ENCODE data around the gene GADD45B.
"Not testable (repeated sequence)": the region's sequence is repeated elsewhere in the genome, so short reads cannot be mapped to it uniquely, and the experiment has no call there.

GADD45B gene

DNA sequence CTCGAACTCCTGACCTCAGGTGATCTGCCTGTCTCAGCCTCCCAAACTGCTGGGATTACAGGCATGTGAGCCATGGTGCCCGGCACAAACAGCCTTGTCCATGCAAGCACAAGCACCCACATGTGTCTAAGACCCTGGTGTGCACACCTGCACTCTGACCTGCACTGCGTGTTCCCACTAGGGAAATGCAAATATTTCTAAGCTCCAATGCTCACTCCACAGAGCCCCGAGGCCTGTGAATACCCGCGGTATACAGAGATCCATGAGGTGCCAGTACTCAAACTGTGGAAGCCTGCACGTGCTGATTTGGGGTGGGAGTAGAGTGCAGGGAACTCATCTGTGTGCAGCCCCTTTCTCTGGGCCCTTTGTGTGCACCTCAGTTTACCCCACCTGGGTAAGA is 14.7 kb downstream of the GADD45B start:
- DNase-seq = no peak

DNA sequence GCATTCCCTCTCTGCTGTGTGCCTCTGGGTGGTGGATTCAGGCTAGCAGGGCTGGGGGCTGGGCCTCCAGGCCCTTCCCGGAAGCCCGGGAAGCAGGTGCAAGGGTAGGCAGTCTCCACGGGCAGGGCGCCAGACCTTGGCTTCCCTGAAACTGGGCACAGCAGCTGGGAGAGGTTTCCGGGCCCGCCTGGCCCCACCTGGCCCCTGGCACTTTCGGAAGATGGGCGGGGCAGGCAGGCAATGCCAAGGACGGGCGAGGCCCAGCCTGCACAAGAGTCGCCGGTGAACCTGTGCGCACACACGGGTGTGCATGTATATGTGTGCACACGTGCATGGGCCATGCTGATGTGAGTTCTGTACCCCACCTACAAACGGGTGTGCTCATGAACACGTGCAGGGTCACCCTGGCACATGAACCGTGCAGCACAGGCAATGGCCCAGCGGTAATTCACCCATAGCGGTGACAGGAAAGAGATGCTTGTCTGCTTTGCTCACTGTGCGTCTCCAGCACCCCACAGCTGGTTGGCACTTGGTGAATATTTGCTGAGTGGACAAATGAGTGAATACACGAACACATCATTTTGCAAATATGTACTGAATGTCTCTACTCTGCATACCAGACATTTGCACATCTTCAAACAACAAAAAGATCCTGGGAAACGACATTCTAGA is 15.3 kb downstream of the GADD45B start:
- peak; percentile 42 for DNase-seq

- DNase-seq = no peak
These were observed 16.9 kb downstream of the GADD45B start for GRCh38 chr19:2492870-2493269.

DNA sequence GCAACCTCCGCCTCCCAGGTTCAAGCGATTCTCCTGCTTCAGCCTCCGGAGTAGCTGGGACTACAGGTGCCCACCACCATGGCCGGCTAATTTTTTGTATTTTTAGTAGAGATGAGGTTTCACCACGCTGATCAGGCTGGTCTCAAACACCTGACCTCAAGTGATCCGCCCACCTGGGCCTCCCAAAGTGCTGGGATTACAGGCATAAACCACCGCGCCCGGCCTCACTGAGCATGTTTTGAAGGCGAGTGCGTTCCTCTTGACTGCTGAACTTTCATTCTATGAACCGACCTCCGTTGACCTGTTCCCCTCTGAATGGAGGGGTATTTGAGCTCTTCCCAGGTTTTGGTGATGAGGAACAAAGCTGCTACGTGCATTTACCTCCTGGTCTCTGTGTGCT is 17.5 kb downstream of the GADD45B start:
- not testable (repeated sequence) for DNase-seq

DNA sequence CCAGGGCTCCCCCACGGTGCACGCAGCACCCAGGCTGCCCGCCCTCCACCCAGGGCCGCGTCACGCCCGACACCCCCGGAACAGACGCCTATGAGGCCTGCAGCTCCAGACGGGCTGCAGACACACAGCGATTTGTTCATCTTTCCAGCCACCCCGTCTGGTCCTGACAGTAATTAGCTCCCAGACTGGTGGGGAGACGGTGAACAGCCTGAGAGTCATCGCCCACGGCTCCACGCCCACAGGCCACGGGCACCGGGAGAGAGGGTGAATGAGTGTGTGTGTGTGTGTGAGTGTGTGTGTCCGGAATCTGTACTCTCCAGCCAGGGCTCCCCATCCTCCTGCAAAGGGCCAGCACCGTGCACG is 18.1 kb downstream of the GADD45B start:
- no peak for DNase-seq

DNA sequence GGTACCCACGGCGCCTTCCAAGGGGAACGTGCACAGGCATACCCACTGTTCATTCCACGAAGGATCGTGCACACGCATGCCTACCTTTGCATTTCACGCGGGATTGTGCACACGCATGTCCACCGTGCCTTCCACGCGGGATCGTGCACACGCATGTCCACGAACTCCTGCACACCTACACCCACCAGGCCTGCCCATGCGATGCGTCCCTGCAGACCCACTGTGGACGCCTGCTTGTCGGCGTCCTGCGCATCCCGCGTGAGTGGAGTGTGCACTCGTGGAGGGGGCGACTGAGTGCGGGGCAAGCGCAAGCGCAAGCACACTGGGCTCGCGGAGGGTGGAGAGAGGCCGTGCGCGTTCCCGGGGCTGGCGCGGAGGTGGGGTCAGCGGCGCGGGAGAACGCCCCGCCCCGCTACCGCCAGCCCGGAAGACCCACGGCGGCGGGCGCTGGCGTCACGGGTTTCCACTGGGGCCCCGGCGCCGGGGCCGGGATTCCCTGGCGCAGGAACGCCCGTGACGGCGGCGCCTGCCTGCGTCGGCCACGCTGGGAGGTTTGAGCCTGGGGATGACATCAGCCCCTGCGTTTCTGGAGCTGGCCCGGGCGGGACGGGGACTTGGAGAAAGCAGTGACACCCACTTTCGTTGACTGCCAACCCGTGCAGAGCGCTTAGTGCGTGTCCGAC is 18.7 kb downstream of the GADD45B start:
- DNase-seq = peak; percentile 72

DNA sequence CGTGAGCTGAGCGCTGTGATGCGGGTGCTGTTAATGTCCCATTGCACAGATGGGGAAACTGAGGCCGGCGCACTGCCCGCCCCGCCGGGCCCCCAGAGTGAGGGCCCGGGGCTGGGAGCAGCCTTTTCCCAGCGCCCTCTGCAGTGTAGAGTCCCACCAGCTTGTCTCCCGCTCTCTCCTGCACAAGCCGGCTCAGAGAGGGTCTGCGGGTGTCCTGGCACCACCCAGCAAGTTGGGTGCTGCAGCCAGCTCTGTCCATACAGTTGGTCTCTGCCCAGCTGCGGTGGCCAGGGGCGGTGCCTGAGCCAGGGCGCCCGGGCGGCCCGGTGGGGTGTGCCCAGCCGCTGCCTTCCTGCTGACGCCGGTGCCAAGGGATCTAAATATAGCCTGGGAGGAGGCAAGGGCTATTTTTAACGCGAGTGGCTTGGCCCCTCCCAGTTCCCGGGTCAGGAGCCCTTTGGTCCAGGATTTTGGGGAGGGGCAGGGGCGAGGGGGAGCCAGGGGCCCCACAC is 19.3 kb downstream of the GADD45B start:
- DNase-seq = peak; percentile 68

DNA sequence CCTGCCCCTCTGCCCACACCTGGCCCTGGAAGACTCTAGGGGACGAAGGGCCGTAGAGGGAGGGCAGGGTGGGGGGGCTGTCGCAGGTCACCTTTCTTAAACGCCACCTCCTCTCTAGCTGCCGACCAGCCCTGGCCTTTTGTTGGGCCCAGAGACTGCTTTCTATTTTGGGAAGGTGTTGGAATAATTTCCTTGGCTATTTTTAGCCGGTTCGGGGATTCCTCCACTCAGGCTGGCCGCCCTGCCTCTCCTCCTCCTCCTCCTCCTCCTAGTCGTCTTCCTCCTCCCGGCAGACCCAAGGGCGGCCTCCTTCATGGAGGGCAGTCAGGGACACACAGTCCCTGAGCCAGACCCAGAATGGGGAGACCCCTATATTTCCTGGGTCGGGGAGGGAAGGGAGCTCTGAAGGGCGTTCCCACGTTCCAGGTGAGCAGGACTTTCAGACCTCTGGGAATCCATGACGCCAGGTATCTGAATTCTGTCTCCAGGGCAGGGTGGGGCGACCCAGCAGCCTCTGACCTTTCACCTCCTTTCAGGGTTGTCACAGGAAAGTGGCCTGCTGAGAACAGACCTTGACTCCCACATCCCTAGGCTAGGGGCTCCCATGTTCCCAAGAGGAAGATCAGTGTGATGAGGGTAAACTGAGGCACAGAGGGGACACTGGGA is 19.9 kb downstream of the GADD45B start:
- DNase-seq = no peak

GRCh38 chr19:2497186-2497585 is 21.3 kb downstream of the GADD45B start:
- no peak for DNase-seq

DNA sequence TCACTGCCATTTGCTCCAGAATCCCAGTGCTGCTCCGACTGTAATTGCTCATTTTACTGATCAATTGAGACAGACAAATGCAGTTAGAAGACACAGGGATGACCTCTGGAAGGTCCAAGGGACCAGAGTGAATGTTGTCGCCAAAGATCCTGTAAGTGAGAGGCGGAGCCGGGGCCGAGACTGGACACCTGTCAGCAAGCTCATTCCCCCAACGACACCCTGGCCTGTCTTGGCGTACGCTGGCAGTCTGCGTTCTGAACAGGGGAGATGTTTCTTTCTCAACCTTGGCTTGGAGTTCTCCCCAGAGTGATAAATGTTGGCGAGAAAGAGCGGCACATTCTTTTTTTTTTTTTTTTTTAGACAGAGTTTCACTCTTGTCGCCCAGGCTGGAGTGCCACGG is 24.2 kb downstream of the GADD45B start:
- DNase-seq = no peak

DNA sequence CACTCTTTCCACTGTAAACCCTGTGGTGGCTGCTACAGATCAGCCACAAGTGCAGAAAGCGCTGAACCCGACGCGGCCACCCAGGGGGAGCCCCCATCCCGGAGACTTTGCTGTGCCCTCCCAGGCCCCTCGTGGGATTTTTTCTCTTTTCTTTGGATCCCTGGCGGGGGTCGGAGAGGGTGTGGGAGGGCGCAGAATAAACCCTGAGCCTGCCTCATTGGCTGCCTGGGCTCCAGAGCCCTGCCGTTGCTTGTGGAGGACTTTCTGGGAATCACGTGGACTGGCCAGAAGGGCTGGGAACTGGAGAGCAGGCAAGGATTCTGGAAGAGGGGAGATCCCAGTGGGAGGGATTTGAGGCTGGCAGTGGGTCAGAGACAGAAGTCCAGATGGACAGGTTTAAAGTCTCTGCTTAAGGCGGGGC is 24.9 kb downstream of the GADD45B start:
- no peak for DNase-seq

- DNase-seq = peak; percentile 71
These were observed 27.7 kb downstream of the GADD45B start for GRCh38 chr19:2503521-2504109.

- DNase-seq = not testable (repeated sequence)
These were observed 30.7 kb downstream of the GADD45B start for GRCh38 chr19:2506656-2507055.

DNA sequence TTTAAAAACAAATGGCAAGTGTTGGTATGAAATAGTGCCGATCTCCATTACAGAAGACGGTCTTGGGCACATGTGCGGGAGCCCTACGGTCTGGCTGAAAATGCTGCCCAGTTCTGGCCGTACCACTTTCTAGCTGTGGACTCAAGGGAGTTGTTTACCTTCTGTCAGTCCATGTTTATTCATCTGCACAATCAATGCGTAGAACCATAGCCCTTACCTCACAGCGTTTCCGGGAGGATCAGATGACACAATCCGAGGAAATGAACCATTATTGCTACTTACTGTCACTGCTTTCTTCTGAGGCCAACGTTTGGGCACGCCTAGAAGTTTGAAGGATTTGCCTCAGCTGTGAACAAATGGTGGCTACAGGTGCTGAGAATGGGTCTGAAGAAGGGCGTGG is 31.2 kb downstream of the GADD45B start:
- DNase-seq = peak; percentile 40

DNA sequence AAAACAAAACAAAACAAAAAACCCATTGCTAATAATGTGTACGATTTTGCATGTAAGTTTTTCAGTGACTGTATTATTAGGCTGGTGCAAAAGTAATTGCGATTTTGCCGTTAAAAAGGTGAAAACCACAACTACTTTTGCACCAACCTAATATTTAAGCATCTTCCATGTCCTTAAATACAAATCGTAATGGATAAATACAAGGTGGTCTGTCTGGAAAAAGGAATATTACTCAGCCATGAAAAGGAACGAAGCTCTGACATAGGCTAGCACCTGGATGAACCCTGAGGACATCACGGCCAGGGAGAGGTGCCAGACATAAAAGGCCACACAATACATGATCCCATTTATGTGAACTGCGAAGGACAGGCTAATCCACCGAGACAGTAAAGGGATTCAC is 33.2 kb downstream of the GADD45B start:
- no peak for DNase-seq

DNA sequence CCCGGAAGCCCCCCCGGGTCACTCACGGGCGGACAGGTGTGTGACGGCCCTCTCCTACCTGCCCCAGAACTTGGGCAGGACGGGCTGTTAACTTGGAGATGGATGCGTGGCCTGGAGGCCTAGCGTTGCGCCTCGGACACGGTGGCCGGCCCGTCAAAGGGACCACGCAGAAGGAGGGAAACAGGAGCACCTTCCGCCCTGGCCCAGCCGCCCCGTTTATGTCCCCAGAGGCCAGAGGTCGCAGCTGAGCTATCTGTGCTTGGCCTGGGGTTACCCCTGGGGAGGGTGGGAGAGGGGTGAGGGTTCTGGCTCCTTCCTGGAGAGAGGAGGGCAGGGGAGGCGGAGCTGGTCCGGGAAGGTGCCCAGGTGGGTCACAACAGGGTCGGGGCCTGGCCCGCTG is 35.6 kb downstream of the GADD45B start:
- DNase-seq = no peak

DNA sequence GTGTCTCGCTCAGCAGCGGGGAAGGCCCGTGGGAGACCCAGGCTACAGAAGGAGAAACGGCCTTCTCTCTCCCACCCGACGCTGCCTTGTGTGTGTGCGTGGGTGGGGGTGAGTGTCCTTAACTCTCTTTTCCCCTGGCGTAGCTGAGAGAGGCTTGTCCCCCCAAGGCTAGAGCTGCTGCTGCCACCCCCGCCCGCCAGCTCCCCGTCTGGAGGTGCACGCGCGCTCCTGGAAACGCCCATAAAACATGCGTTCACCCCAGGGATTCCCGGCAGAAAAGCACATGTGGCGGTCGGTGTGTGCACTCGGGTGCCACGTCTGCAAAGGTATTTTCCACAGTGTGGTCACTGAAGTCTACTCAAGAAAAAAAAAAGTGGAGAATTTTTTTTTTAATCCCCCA is 36.1 kb downstream of the GADD45B start:
- DNase-seq = no peak

- DNase-seq = no peak
These were observed 36.9 kb downstream of the GADD45B start for GRCh38 chr19:2512523-2513431.

GRCh38 chr19:2514981-2515518 is 39.1 kb downstream of the GADD45B start:
- no peak for DNase-seq

DNA sequence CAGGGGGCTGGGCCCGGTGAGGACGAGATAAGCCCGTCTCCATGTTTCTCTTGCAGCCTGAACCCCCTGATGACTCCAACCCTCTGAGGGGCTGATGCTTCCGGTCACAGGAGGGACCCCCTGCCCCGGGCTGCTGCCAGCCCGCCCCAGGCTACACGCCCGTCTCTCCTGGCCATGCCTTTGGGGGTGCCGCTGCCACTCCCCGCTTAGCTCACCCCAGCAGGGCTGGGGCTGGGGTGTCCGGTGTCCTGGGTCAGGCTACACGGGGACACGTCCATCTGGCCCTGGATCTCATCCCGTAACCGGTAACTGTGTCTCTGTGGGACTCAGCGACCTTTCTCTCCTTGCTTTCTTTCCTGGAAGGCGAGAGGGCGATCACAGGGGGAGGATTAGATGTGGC is 40.8 kb downstream of the GADD45B start:
- no peak for DNase-seq

DNA sequence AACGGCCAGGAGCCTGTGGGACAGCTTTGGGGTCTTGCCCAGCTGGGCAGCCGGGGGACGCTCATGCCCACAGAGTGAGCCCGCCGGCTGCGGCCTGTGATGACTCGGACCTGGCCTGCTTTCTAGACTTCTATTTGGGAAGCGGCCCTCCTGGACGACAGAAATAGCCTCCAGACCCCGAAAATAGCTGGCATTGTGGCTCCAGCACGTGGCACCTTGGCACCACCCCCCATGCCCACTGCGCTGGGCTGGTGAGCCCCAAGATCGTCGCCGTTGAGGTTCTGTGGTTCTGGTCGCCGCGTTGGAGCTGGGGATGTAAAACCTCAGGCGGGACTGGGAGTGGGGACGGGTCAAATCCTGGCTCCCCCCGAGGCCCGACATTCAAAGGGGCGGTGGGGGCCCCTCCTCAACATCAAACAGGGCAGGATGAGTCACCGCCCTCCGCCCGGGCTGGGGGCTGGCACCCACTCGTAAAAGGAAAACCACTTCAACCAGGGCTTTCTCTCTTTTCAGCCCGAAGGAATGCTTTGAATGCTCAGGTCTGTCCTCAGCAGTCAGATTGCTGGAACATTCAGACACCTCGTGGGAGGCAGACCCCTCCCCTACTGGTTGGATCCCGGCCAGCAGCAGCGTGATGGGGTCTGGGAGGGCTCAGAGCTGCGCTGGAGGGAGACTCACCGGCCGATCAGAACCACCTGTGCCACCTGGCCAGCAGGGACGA is 42.1 kb downstream of the GADD45B start:
- no peak for DNase-seq

DNA sequence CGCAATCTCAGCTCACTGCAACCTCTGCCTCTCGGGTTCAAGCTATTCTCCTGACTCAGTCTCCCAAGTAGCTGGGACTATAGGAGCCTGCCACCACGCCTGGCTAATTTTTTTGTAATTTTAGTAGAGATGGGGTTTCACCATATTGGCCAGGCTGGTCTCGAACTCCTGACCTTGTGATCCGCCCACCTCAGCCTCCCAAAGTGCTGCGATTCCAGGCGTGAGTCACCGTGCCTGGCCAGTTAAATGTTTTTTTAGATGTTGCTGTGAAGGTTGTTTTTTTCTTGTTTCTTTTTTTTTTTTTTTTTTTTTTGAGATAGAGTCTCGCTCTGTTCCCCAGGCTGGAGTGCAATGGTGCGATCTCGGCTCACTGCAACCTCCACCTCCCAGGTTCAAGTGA is 42.9 kb downstream of the GADD45B start:
- DNase-seq = not testable (repeated sequence)

All from hematopoietic multipotent progenitor cell treated with erythropoietin and hydrocortisone succinate and interleukin-3 and kit ligand, for 4 days (in vitro differentiated cells).